Activated CD8-positive, alpha-beta memory T cell treated with anti-CD3 and anti-CD28 coated beads, Interleukin-2, amount 10 ng/mL, durations not matched to agents 7 days and 5 days (primary cell): Measurements from ENCODE around the gene LRIG1. TPM values are rescaled to one million over a fixed set of nuclear protein-coding genes. Genes with fewer than 3 reads are reported as not detected.

ENCODE experiments used
- ATAC-seq: fragments of 150-1000 bp; cut with Tn5 transposase; one replicate; pipeline ENCODE4 v1.10.0; 2021; ENCODE audit warnings: moderate library complexity
- CTCF ChIA-PET: fragments of 350-600 bp; sonication (Branson Sonifier 250); formaldehyde crosslinking; loops from one replicate; lab custom pipeline; 2021; ENCODE audit warnings: antibody characterized with exemption; lab: Charles Lee
- DNase-seq: peaks from one replicate; pipeline ENCODE4 v3.0.0-alpha.2; 2020
- H3K27ac Mint-ChIP-seq: one replicate; pipeline ENCODE4 v1.8.0; 2021; ENCODE audit warnings: mild to moderate bottlenecking, mixed read lengths
- H3K27me3 Mint-ChIP-seq: one replicate; pipeline ENCODE4 v1.8.0; 2021; ENCODE audit warnings: mixed read lengths
- H3K36me3 Mint-ChIP-seq: one replicate; pipeline ENCODE4 v1.8.0; 2021; ENCODE audit warnings: mild to moderate bottlenecking, mixed read lengths
- H3K4me1 Mint-ChIP-seq: one replicate; pipeline ENCODE4 v1.8.0; 2021; ENCODE audit warnings: mixed read lengths
- H3K4me3 Mint-ChIP-seq: one replicate; pipeline ENCODE4 v1.8.0; 2021; ENCODE audit warnings: mild to moderate bottlenecking, moderate library complexity, mixed read lengths
- H3K9me3 Mint-ChIP-seq: one replicate; pipeline ENCODE4 v1.8.0; 2022; ENCODE audit warnings: low read depth, mixed read lengths
- total RNA-seq, 2 experiments: library from RNA; stranded (reverse); gene quantifications; one replicate each; pipeline ENCODE4 v1.2.3, GENCODE V29; 2021

The LRIG1 gene
- total RNA-seq, 2 experiments from 2014 or later = 21.0 to 31.6 TPM

- Mint-ChIP-seq H3K4me1 (peaks cover 74% of the 10 kb centered on the region), H3K27me3 (no peaks in the 10 kb centered on the region), H3K9me3 (peaks cover 3% of the 10 kb centered on the region), H3K27ac (peak overlapping the region; percentile 80), H3K4me3 (peak overlapping the region; percentile 60), H3K36me3 (peaks cover 21% of the 10 kb centered on the region)
- ATAC-seq (peak; percentile 37), DNase-seq (no peak)
- CTCF ChIA-PET = interaction anchor here (0.6 to 4.6 kb wide), 7 partner anchors 8 to 73 kb away, joined by 3 to 33 read pairs (median 4); no protein-coding TSS in a partner anchor
These were observed 19.5 kb downstream of the LRIG1 start for GRCh38 chr3:66481071-66482017.

- peak overlapping the region; percentile 60 for H3K4me3 Mint-ChIP-seq
- DNase-seq = peak; percentile 69
- H3K27ac Mint-ChIP-seq = peak overlapping the region; percentile 80
- H3K9me3 Mint-ChIP-seq = peaks cover 3% of the 10 kb centered on the region
- ATAC-seq = peak; percentile 65
- peaks cover 18% of the 10 kb centered on the region for H3K36me3 Mint-ChIP-seq
- CTCF ChIA-PET = interaction anchor here (0.8 to 4.6 kb wide), 2 partner anchors 12 kb away, joined by 3 to 33 read pairs; no protein-coding TSS in a partner anchor
- H3K27me3 Mint-ChIP-seq = no peaks in the 10 kb centered on the region
- H3K4me1 Mint-ChIP-seq = peaks cover 69% of the 10 kb centered on the region
These were observed 20.2 kb downstream of the LRIG1 start for GRCh38 chr3:66480666-66481065.

DNA sequence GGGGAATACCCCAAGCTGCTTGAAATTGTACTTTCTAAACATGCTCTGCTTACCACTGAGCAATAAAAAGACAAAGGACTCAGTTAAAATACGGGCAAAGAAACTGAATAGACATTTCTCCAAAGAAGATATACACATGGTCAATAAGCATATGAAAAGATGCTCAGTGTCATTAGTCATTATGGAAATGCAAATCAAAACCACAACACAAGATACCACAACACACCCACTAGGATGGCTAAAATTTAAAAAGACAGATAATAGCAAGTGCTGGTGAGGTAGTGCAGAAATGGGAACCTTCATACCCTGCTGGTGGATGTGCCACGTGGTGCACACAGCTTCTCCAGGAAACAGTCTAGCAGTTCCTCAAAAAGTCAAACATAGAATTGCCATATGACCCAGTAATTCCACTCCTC lies 21.3 kb downstream of the LRIG1 start:
- Mint-ChIP-seq H3K9me3 (peaks cover 3% of the 10 kb centered on the region), H3K4me3 (no peak overlapping the region), H3K27ac (no peak overlapping the region), H3K4me1 (peaks cover 63% of the 10 kb centered on the region), H3K27me3 (no peaks in the 10 kb centered on the region), H3K36me3 (peaks cover 16% of the 10 kb centered on the region)
- ATAC-seq (no peak), DNase-seq (no peak)
- CTCF ChIA-PET = interaction anchor here (1.4 kb wide), 1 partner anchor 72 kb away, joined by 4 read pairs; no protein-coding TSS in a partner anchor

DNA sequence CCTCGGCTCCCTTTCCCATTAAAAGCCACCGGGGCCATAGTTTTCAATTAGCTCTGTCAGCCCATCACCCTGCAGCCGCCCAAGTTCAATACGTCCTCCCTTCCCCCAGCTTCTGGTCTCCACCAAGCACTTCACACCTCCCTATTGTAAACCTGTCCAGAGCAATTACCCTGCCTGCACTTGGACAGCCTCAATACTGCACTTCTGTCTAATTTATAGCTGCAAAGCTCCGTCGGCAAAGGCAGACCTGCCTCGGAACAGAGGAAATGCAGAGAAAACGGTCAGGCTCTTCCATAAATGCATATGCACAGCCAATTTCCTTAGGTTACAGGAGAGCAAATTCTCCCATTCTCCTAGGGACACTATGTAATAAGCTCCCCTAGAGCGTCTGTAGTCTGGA lies 21.9 kb downstream of the LRIG1 start:
- ATAC-seq (no peak), DNase-seq (no peak)
- Mint-ChIP-seq H3K27ac (no peak overlapping the region), H3K27me3 (no peaks in the 10 kb centered on the region), H3K4me3 (no peak overlapping the region), H3K36me3 (peaks cover 16% of the 10 kb centered on the region), H3K4me1 (peaks cover 62% of the 10 kb centered on the region), H3K9me3 (peaks cover 3% of the 10 kb centered on the region)
- CTCF ChIA-PET = interaction anchor here (1.0 to 1.4 kb wide), 2 partner anchors 9 to 72 kb away, joined by 4 read pairs; no protein-coding TSS in a partner anchor

- Mint-ChIP-seq H3K27ac (no peak overlapping the region), H3K4me1 (peaks cover 62% of the 10 kb centered on the region)
- CTCF ChIA-PET = no interaction called here
These were observed 23.0 kb downstream of the LRIG1 start for GRCh38 chr3:66477856-66478255.

GRCh38 chr3:66476852-66477381 lies 23.9 kb downstream of the LRIG1 start:
- Mint-ChIP-seq H3K27ac (no peak overlapping the region), H3K27me3 (no peaks in the 10 kb centered on the region), H3K4me1 (peaks cover 64% of the 10 kb centered on the region), H3K36me3 (peaks cover 16% of the 10 kb centered on the region), H3K9me3 (peaks cover 3% of the 10 kb centered on the region), H3K4me3 (no peak overlapping the region)
- no peak for ATAC-seq
- CTCF ChIA-PET = no interaction called here
- DNase-seq = no peak

More at GRCh38 chr3:66477856-66478255, 23.0 kb downstream of the LRIG1 start:
- Mint-ChIP-seq H3K4me3 (no peak overlapping the region), H3K27me3 (no peaks in the 10 kb centered on the region), H3K9me3 (peaks cover 3% of the 10 kb centered on the region), H3K36me3 (peaks cover 16% of the 10 kb centered on the region)
- no peak for ATAC-seq
- no peak for DNase-seq

GRCh38 chr3:66475386-66476020 lies 25.3 kb downstream of the LRIG1 start:
- Mint-ChIP-seq H3K27ac (no peak overlapping the region), H3K27me3 (no peaks in the 10 kb centered on the region), H3K4me3 (no peak overlapping the region), H3K9me3 (peaks cover 3% of the 10 kb centered on the region), H3K4me1 (peaks cover 60% of the 10 kb centered on the region), H3K36me3 (peaks cover 16% of the 10 kb centered on the region)
- CTCF ChIA-PET = no interaction called here
- DNase-seq (no peak), ATAC-seq (no peak)

DNA sequence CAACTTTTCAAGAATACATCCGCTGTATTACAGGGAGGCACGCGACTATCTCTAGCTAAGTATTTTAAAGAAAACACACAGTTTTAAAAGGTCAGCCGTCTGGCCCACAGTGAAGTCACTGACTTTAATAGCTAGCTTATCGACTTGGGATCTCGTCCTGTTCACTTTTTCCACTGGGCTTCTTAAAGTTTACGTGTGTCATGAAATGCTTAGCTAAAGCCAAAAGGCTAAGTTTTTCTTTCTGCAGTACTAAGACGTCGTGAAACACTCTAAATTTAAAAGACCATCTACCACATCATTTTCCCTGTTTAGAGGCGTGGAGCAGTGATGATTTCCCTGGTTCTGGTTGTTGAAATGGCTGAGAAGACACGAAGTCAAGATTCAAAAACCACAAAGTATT lies 27.1 kb downstream of the LRIG1 start:
- H3K27me3 Mint-ChIP-seq = no peaks in the 10 kb centered on the region

GRCh38 chr3:66473181-66473580 lies 27.6 kb downstream of the LRIG1 start:
- Mint-ChIP-seq H3K27me3 (no peaks in the 10 kb centered on the region), H3K9me3 (no peaks in the 10 kb centered on the region), H3K4me1 (peaks cover 59% of the 10 kb centered on the region), H3K27ac (peak overlapping the region; percentile 92), H3K4me3 (peak overlapping the region; percentile 62), H3K36me3 (peaks cover 16% of the 10 kb centered on the region)
- CTCF ChIA-PET = interaction anchor here (0.7 to 1.1 kb wide), 2 partner anchors 9 to 11 kb away, joined by 4 to 5 read pairs; no protein-coding TSS in a partner anchor
- ATAC-seq (no peak), DNase-seq (no peak)

More for the DNA sequence above, 27.1 kb downstream of the LRIG1 start:
- H3K4me1 Mint-ChIP-seq = peaks cover 58% of the 10 kb centered on the region
- peaks cover 11% of the 10 kb centered on the region for H3K36me3 Mint-ChIP-seq
- H3K9me3 Mint-ChIP-seq = no peaks in the 10 kb centered on the region
- DNase-seq (no peak), ATAC-seq (no peak)
- H3K4me3 Mint-ChIP-seq = peak overlapping the region; percentile 62
- CTCF ChIA-PET = interaction anchor here (0.7 to 1.1 kb wide), 3 partner anchors 8 to 69 kb away, joined by 3 to 5 read pairs (median 4); no protein-coding TSS in a partner anchor
- H3K27ac Mint-ChIP-seq = peak overlapping the region; percentile 92

- peaks cover 61% of the 10 kb centered on the region for H3K4me1 Mint-ChIP-seq
These were observed 28.3 kb downstream of the LRIG1 start for GRCh38 chr3:66472313-66473134.

GRCh38 chr3:66470956-66471686 lies 29.7 kb downstream of the LRIG1 start:
- Mint-ChIP-seq H3K4me1 (peaks cover 63% of the 10 kb centered on the region), H3K27me3 (no peaks in the 10 kb centered on the region), H3K36me3 (peaks cover 15% of the 10 kb centered on the region), H3K4me3 (no peak overlapping the region), H3K27ac (no peak overlapping the region), H3K9me3 (no peaks in the 10 kb centered on the region)
- CTCF ChIA-PET = interaction anchor here (1.2 to 1.8 kb wide), 4 partner anchors 7 to 19 kb away, joined by 3 to 6 read pairs (median 4); no protein-coding TSS in a partner anchor
- ATAC-seq (no peak), DNase-seq (no peak)

More at GRCh38 chr3:66472313-66473134, 28.3 kb downstream of the LRIG1 start:
- H3K27me3 Mint-ChIP-seq = no peaks in the 10 kb centered on the region
- CTCF ChIA-PET = interaction anchor here (0.7 to 1.8 kb wide), 5 partner anchors 9 to 354 kb away, joined by 3 to 5 read pairs (median 4); no protein-coding TSS in a partner anchor
- ATAC-seq (peak; percentile 76), DNase-seq (peak; percentile 70)
- H3K36me3 Mint-ChIP-seq = peaks cover 16% of the 10 kb centered on the region
- H3K4me3 Mint-ChIP-seq = peak overlapping the region; percentile 62
- H3K27ac Mint-ChIP-seq = peak overlapping the region; percentile 92
- no peaks in the 10 kb centered on the region for H3K9me3 Mint-ChIP-seq
